ENCODE data around the gene CCDC177.
A peak's percentile ranks its signal among the peaks of the same experiment; 100 is the strongest.

CCDC177 gene

DNA sequence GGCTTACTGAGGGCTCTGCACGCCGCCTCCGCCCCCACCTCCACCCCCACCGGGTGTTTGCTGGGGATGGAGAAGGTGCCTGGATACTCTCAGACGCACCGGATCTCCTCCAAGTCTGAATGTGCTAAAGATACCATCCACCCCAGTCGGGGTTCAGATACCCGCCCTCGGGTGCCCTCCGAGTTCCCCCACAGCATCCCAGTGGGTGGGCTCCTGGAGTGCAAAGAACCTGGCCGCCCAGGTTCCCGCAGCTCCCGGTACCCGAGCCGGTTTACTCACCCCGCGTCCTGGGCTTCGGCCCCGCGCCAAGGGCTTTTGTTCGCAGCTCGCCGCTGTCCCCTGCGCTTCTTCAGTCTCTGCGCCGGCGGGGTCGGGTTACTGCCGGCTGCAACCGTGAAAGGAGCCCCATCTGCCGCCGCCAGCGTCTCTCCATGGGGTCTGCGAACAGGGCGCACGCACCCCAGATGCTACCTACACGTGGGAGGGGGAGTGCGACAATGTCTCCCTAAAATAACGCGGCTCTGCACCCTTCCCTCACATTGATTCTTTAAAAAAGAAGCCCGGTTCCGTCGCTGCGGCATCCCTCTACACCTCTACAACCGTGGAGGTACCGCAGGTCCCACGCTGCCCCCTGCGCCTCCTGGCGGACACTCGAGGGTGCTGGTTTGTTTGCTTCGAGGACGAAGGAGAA, at the start of gene CCDC177:
CCDC177 (minus strand) TSS at position 609 of the 691 bp plus-strand sequence. CDS start 1,249 bp downstream, outside the sequence.
- peak; percentile 48 for DNase-seq (ENCODE audit: low read depth)

DNA sequence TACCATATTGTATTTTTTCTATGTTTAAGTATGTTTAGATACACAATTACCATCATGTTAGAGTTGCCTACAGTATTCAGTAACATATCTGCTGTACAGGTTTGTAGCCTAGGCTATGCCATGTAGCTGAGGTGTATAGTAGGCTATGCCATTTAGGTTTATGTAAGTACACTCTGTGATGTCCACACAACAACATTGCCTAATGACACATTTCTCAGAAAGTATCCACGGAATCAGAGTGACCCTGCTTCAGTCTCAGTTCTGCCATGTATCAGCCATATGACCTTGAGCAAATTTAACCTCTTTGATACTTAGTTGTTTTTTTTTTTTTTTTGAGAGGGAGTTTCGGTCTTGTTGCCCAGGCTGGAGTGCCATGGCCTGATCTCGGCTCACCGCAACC, 49.5 kb upstream of the CCDC177 start:
- DNase-seq (ENCODE audit: low read depth), result no peak

DNA sequence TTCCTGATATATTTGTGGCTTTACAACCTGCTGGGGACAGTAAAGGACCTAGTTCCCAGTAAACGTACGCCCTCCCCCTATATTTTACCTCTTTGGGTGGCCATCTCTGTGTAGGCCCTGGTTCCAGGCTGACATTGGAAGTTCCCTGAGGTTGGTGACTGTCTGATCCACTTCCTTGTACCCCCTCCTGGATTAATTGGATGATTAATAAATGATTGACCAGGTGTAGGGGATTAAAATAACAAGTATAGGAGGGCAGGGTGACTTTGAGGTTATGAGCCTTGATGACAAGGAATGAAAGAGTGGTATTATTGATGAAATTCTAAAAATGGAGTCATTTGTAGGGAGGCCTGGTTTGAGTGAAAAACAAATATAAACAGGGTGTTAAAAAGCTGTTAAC, 46.3 kb upstream of the CCDC177 start:
- DNase-seq (ENCODE audit: low read depth), result no peak

DNA sequence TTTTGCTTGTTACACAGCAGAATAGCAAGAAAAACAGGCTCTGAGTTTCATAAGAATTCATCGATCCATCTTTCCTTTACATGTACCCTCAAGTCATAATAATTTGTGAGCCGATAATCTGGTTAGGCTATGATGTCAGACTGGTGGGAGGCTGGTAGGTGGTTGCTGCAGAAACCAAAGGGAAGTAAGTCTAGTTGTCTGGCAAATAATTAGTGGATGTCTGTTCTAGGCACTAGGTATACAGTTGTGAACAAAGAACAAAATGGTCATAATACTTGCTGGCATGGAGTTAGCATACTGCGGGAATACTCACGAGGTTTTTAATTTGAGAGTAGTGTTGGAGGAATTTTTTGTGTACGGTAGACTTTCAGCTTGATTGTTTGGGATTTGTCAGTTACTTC, 45.5 kb upstream of the CCDC177 start:
- no peak for DNase-seq (ENCODE audit: low read depth)

DNA sequence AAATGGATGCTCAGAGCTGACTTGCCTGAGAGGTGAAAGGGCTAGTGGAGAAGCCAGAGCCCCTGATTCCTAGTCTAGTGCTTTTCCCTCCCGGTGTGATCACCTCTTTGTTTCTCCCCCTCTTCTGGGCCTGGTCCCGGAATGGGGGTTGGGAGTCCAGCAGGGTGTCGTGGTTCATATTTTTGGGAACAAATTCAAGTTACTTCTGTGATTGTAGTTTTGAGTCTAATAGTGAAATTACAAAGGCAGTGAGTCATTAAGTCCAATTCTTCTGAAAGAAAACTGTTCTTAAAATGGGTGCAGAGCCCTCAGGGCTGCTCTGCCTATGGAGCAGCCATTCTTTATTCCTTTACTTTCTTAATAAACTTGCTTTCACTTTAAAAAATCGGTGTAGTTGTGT, 44.3 kb upstream of the CCDC177 start:
- DNase-seq (ENCODE audit: low read depth), result no peak

DNA sequence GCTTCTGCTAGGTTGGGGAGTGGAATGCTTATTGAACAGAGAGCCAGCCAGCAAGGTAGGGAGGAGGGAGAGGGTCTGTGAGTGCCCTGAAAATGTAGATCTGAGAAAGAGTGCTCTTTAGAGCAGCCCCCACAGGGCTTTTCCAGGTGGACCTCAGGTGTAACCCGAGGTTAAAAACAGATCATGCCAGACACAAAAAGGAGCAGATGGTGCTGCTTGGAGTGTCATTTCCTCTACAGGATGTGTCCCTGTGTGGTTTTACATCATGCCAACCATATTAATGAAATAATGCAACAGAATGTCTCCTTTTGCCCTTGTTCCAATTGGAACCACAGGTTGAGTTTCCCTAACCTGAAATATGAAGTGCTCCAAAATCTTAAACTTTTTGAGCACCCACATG, 43.1 kb upstream of the CCDC177 start:
- DNase-seq (ENCODE audit: low read depth), result no peak

DNA sequence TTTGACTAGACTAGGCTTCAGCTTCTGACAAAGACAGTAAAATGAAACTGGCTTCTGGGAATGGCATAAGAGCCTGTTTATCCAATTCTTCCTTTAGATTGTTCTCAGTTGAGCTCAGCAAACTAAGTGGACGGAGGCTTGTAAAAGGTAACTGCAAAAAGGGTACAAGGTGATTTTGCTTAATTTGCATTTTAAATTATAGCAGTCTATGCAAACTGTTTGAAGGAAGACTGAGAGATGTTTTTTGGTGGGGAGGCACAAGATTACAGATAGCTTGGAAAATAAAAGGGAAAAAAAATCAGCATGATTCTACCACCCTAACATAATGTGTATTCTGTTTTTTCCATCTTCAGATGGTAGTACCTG, 41.7 kb upstream of the CCDC177 start:
- no peak for DNase-seq (ENCODE audit: low read depth)

DNA sequence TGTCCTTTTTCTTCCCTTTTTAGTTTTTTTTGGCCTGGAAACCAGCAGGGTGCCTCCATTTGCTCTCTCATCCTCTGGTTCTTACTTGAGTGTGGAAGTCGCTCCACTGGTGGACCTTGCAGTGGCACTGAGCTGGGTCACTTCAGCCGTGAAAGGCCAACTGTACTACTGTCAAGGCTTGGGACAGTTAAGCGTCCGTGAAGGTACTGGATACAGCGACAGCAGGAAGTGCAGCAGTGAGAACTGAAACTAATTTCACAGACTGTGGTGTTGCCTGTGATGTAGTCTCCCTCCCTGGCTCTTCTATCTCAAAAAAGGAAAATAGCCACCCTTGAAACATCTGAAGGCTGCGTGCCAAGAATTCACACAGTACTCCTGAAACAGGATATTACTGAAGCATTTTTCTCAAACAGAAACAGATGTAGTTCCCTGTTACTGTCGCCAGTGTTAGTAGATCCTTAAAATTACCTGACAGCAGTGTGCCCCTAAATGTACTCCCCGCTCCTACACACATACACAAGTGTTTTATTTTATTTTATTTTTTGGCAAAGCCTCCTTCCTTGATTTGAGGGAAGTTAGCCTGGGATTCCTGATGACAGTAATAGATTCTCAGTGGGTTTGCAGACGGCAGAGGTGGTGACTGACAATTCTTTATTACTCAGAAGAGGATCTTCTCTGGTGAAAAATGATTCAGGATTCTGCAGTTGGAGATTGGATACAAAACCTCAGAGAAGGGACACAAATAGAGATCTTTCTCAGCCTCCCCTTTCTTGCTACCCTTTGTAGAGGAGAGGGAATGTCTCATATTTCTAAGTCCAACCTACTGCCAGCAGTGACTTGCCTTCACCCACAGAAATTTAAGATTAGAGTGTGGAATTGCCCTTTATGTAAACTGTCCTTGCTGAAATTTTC, 41.1 kb upstream of the CCDC177 start:
- no peak for DNase-seq (ENCODE audit: low read depth)

DNA sequence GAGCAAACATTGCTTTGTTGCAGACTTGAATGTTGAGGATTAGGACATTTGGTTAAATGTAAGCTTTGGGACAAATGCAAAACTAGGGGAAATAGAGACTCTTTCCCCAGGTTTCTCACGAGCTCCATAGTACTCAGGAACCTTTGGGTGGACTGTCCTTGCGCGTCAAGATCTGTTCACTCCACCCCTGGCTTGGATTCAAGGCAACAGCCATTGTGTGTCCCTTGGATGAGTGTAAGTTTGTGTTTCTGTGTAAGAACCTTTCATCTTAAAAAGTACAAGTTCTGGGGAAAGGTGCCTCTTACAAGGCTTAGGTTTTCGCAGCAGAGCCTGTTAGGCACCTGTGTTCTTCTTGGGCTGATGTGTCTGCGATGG, 40.4 kb upstream of the CCDC177 start:
- DNase-seq (ENCODE audit: low read depth), result no peak

DNA sequence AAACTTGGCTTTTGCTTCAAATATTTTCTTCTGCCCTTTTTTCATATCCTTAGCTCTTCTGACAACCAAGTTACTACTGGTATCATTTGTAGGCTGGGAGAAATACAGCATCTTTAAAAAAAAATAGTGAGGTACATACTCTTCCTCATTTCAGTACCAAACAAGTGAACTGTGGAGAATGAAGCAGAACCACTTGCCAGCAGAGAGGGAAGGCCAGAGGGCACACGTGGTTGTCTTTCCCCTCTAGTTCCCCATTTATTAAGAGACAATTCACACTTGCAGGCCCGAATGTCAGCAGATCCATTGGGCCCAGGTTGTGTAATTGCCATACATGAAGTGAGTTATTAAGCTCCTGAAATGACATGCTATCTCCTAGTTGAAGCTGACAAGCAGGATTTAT, 39.9 kb upstream of the CCDC177 start:
- DNase-seq (ENCODE audit: low read depth), result no peak

DNA sequence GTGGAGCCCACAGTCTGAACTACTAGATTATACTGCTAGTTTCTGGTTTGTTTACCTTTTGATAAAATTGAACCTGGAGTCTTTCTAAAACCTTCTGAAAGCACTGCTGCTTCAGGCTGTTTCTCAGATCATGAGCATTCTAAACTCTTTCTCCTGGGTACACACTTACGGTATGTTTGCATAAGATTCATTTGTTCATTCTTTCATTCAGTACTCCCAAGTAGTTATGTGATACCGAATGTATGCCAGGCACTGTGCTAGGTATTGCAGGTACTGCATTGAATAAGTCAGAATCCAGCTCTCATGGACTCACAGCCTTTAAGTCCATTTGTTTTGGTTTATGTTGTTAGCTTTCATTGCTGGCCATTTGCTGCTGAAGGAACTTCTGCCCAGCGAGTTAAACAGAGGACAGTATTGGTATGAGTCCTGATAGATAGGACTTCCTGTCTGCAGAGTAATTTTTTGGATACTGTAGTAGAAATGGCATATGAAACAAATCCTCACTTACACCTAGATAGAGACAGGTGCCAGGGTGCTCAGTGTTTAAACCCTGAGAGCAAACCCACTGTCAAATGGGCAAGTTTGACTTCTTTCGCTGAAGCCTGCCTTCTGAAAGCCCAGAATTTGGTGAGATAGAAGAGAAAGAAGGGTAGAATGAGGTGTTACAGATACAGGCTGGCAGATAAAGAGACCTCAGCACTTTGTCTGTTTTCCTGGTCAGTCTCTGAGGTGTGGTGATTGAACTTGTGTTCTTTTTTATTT, 38.8 kb upstream of the CCDC177 start:
- no peak for DNase-seq (ENCODE audit: low read depth)

DNA sequence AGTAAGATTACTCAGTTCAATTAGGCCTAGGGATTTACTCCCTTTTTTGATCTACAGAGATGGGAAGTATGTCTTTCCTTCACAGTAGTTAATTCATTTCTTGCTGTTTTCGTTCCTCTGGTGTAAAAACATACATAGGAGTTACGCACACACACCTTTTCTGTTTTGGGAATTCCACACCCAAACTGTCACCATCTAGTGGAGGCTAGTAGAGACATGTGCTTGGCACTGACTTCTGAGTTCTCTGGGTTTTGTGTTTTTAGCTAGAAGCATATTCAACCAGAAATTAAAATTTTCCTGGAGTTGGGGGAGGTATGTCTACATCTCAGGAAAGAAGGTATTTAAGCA, 38.1 kb upstream of the CCDC177 start:
- DNase-seq (ENCODE audit: low read depth), result no peak

DNA sequence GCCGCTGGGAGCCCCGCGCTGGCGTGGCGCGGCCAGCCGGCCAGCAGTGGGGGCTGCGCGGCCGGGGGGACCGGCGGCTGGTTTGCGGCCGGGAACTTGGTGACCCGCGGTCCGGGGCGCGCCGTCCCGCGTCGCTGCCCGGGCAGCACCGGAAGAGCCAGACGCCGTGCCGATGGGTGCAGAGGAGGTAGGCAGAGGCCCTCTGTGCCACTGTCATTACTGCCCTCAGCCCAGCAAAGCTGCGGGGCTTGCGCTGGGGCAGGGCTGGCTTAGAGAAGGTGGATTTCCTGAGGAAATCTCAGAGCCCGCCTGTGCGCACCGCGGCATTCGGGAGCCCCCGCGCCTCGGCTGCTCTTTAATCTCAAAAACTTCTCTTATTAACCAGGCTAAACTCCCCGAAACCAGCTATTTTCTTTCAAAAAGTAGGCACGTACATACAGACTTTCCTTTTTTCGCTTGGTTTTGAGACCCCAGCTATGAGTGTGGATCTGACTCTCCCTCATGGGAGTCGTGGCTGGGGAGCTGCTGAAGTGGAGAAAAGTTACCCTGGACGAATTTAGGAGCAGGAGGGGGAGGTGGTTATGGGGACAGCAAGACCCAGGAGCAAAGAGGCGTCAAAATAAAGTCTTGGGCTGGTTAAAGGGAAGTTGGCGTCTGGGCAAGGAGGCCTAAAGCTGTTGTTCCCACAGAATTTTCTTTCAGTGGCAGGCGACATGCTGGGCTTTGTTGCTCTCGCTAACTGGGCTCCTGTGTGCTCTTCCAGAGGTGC, 37.5 kb upstream of the CCDC177 start:
- no peak for DNase-seq (ENCODE audit: low read depth)

DNA sequence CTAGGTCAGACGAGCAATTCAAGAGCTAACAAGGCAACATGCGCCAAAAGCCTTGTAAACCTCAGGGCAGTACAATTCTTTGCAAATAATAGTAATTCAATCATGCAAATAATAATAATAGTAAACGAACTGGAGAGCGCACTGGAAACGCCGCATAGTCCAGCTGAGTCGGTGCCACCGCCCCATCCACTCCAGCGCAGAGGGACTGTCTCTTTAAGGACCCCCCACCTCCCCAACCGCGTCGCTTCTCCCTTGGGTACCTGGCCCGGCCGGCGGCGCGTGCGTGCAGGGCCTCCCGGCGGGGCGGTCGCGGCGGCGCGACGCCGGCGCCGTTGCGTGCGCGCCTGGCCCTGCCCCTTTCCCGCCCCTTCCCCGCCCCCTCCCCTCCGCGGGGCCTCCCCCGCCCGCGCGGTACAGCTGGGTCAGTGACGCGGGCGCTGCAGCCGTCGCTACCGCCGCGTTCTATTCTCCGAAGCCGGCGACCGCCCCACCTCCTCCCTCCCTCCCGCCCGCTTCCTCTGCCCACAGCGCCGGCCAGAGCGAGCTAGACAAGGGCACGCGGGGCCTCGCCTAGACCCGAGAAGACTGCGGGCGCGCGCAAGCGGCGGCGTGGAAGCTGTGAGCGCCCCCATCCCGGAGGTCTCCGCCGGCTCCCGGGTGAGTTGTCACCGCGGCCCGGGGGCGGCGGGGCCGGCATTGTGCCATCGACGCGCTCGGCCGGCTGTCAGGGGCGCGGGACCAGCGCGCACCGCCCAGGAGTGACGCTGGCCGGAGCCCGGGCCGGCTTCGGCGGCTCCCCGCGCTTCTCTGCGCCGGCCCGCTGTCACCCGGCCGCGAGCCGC, 36.7 kb upstream of the CCDC177 start, which contains the start of gene SUSD6:
SUSD6 (plus strand) TSS at position 425 of the 842 bp plus-strand sequence. CDS start 46,997 bp downstream, outside the sequence.
- DNase-seq (ENCODE audit: low read depth), result peak; percentile 71

DNA sequence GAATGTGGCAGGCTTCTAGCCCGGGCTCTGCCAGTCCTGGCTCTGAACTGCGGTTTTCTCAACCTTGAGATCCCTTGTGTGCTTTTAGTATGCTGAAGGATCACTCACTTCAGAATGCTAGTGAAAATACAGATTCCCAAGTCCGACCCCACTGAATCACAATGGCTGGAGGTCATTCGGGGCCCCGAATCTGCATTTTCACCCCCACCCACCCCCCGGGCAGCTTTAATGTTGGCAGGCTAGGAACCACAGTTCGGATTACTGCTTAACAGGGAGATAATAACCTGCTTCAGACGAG, 36.2 kb upstream of the CCDC177 start:
- no peak for DNase-seq (ENCODE audit: low read depth)

DNA sequence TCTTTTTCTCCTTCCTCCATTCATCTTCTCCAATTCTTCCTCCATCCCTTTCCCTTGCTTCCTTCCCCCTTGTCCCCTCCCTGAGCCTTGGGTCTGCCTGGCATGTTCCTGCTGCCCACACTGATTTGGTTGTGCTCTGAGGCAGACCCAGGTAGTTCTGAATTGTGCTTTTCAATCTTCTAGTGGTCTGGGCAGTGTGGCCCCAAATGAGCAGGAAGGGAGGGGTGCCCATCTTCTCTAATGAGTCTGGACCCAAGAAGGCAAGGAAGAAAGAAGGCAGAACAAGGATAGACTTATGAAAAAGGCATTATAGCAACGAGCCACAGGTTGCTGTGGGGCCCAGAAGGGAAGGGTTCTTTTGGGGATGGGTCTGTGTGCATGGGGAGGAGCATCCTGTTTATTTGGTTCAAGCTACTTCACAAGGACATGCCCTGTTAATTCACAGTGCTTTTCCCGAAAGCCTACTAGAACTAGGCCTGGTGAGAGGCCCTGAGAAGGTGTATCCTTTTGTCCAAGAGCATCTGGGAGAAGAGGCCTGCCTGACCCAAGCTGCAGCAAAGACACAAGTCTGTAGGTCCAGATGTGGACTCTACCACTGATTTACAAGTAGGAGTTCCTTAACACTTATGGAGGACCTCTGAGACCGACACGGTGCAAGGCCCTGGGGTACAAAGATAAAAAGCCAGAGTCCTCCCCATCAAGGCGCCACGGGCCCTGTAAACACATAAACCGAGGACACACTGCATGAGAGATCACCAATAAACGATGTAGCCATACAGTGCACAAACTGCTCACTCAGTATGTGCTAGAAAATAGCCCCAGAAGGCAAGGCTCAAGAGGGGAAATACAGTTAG, 35.6 kb upstream of the CCDC177 start:
- no peak for DNase-seq (ENCODE audit: low read depth)

DNA sequence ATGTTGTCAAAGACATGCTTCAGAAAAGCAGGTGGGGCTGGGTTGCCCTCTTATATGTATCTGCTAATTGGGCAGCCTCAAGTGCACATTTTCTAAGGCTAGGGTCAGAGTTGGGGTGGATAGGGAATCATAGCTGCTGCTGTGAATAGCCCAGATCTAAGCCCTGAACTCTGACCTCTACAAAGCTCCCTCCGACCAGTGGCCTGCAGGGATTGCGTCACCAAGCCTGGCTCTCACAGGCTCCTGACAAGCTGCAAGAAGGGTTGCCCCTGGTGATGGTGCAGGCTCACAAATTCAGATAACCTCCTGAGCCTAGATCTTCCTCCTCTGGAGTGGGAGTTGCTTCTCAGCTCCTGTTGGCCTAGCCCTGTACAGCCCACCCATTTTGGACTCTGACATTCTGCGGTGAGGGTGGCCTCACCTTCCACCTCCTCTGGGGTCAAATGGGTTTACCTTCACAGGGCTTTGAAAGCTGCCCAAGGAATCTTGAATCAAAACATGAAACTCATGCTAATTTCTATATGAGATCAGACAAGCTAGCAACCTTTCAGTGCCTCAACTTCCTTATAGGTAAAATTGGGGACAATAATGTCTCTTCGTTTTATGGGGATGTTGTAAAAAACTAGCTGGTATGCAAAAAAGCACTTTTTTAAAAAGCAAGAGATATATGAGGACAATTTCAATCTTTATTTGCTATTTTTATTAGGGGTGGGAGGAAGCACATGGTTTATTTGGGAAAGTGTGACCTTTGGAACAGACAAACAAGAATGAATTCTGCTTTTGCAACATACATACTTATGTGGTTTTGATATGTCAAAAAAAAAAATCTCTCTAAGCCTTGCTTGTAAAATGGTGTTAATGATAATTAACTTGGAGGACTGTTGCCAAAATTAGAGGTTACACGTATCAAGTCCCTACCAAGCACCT, 31.9 kb upstream of the CCDC177 start:
- DNase-seq (ENCODE audit: low read depth), result no peak

DNA sequence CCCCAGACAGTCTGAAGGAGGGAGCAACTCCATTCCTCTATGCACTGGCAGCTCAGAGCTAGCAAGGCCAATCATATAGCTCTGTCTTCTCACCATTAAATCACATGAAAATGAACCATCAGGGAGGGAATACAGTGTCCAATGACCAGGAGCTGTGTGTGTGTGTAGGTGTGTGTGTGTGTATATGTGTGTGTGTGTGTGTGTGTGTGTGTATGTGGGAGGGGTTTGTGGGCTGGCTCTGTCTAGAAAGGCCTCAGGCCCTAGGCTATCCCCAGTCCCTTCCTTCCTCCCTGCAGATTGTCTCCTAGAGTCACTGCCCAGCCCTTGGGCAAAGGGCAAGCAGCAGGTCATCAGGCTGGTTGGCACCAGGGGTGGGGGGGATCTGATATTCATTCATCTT, 31.1 kb upstream of the CCDC177 start:
- no peak for DNase-seq (ENCODE audit: low read depth)

DNA sequence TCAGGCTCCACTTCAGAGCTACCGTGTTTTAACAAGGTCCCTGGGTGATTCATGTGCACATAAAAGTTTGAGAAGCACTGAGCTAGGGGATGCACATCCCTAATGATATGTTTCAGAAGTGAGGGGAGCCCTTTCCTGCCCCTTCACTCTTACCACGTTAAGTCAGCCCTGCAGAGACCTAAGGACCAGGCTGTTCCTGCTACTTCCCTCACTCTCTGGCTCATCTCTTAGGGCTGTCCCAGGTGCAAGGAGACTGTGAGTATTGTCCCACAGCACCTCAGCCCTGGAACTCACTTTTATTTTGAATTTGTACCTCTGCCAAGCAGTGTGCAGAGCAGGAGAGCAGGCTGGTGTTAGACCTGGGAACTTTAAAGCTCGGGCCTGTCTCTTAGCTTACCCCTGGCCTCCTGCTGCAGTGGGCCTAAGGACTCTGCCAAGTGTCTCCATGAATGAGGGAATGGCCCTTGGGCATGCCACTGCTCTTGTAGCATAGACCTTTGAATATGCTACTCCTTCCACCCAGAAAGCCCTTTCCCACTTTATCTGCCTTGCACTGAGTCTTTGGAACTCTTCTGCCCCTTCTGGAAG, 25.7 kb upstream of the CCDC177 start:
- DNase-seq (ENCODE audit: low read depth), result no peak
